ENCODE data around the gene CALML6.

GRCh38 chr1:1899967-1900327, 15.1 kb upstream of the CALML6 start:
- TF ChIP-seq CTCF (conservative IDR thresholded peaks at IDR 0.05) (no peak), ZFX (IDR thresholded peaks at IDR 0.05) (no peak)
